Measurements from ENCODE around the gene TPM1. TPM values are rescaled to one million over a fixed set of nuclear protein-coding genes. Genes with fewer than 3 reads are reported as not detected.
A peak's percentile ranks its signal among the peaks of the same experiment; 100 is the strongest.

The TPM1 gene
- total and polyA plus RNA-seq, 3 donors from 2014 or later: 126 to 135 (median 126) TPM

DNA sequence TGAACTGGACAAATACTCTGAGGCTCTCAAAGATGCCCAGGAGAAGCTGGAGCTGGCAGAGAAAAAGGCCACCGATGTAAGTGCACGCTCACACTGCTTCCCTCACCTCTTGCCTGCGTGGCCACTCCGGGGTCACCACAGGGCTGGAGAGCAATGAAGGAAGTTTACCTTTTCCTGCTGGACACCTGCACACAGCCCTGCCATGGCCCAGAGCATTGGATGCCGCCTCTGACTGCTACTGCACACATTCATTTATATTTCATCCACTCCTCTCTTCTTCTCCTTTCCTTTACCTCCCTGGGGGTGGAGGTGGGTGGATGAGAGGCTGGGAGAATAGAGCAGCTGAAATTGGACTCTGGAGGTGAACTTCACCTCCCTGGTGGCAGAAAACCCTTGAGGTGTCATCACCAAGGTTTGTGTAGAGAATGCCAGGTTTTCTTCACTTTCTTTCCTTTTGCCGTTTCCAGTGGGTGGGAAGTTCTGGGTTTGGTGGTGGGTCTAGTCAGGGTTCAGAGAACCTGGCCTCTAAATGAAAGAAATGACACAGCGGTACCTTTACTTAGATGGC lies 1.6 kb downstream of the TPM1 start:
- Histone ChIP-seq H3K36me3 (ENCODE audit: low read depth, missing control alignments) (no peaks in the 10 kb centered on the region), H3K9me3 (no peaks in the 10 kb centered on the region), H3K4me3 (peak overlapping the region; percentile 56 to 71), H3K27me3 (no peaks in the 10 kb centered on the region), H3K4me1 (peaks cover 1% of the 10 kb centered on the region), H3K27ac (peak overlapping the region in 1 of 2 donors; percentile 85)
- no peak for TF ChIP-seq POLR2A (IDR thresholded peaks at IDR 0.05)
- TF ChIP-seq, protein P1, sequence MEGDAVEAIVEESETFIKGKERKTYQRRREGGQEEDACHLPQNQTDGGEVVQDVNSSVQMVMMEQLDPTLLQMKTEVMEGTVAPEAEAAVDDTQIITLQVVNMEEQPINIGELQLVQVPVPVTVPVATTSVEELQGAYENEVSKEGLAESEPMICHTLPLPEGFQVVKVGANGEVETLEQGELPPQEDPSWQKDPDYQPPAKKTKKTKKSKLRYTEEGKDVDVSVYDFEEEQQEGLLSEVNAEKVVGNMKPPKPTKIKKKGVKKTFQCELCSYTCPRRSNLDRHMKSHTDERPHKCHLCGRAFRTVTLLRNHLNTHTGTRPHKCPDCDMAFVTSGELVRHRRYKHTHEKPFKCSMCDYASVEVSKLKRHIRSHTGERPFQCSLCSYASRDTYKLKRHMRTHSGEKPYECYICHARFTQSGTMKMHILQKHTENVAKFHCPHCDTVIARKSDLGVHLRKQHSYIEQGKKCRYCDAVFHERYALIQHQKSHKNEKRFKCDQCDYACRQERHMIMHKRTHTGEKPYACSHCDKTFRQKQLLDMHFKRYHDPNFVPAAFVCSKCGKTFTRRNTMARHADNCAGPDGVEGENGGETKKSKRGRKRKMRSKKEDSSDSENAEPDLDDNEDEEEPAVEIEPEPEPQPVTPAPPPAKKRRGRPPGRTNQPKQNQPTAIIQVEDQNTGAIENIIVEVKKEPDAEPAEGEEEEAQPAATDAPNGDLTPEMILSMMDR (IDR thresholded peaks at IDR 0.05): no peak
- WGBS, 2 donors: 21 to 37% methylated on average over 7 of the region's 7 CpGs
- intact Hi-C loops (cut with DNase I; ENCODE audit: low total_unique reads): loop anchor here (10.0 kb wide), 2 partner anchors 51 to 259 kb away; no protein-coding TSS in a partner anchor
- DNase-seq: no peak

DNA sequence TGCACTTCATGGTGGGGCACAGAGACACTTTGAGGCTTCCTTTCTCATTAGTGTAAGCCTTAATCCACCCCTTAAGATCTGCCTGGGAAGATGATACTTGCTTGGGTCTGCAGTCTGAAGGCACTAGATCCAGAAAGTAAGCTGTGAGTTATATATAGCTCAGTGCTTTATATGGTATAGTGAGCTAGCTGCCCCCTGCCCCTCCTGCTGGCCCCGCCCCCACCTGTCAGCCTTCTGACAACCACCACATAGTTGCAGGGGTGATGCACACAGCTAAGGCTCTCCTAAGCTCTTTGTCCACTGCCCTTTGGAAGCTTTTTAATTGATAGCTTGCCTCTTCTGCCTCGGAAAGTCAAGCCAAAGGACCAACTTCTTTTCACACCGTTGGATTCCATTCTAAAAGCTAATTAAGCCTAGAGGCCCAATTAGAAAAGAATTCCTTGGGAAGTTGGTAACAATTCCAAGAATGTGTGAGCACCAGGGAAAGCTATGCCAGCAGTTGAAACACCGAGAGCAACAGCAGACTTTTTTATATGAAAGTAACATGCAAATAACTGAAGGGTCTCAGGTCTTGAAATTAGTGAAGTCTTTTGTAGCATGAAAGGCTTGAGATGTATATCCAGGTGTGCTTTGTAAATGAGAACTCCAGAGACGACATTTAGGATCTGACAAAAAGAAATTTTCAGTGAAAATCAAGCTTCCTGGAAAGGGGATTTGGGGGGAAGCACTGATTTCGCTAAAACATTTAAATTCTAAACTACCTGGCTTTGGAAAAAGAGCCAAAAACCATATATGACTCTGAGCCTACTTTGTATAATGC lies 2.3 kb downstream of the TPM1 start:
- Histone ChIP-seq H3K27me3 (no peaks in the 10 kb centered on the region), H3K36me3 (ENCODE audit: low read depth, missing control alignments) (no peaks in the 10 kb centered on the region), H3K9me3 (no peaks in the 10 kb centered on the region), H3K27ac (peak overlapping the region in 1 of 2 donors; percentile 85), H3K4me1 (peaks cover 8% of the 10 kb centered on the region), H3K4me3 (peak overlapping the region; percentile 56 to 71)
- TF ChIP-seq, protein P1 (IDR thresholded peaks at IDR 0.05): no peak
- no peak for TF ChIP-seq POLR2A (IDR thresholded peaks at IDR 0.05)
- intact Hi-C loops (cut with DNase I; ENCODE audit: low total_unique reads): loop anchor here (10.0 kb wide), 2 partner anchors 50 to 260 kb away; no protein-coding TSS in a partner anchor
- WGBS, 2 donors: 47 to 48% methylated on average over 6 of the region's 6 CpGs
- DNase-seq: no peak

DNA sequence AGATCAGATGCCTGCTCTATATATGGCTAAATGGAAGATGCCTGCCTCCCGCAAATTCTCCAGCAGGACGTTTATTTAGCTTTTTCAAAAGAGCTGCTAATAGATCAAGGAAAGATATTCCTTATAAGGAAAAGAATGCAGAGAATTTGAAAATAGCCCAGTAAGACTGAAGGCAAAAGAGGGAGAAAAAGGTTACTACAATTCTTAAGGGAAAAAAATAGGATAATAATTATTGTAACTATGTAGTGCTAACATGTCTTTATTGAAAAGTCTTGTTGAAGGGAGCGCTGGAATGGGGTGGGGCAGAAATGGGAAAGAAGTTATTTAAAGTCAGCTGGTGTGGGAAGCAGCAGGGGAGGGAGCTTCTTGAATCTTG lies 2.9 kb downstream of the TPM1 start:
- intact Hi-C loops (cut with DNase I; ENCODE audit: low total_unique reads): loop anchor here (10.0 kb wide), 2 partner anchors 49 to 261 kb away; no protein-coding TSS in a partner anchor
- 54% methylated on average over 3 of the region's 3 CpGs for WGBS, 2 donors
- Histone ChIP-seq H3K36me3 (ENCODE audit: low read depth, missing control alignments) (no peaks in the 10 kb centered on the region), H3K4me3 (peak overlapping the region; percentile 56 to 71), H3K4me1 (peaks cover 14% of the 10 kb centered on the region), H3K27me3 (no peaks in the 10 kb centered on the region), H3K9me3 (no peaks in the 10 kb centered on the region), H3K27ac (peak overlapping the region in 1 of 2 donors; percentile 85)
- no peak for DNase-seq
- no peak for TF ChIP-seq POLR2A (IDR thresholded peaks at IDR 0.05)
- TF ChIP-seq, protein P1 (IDR thresholded peaks at IDR 0.05): no peak

DNA sequence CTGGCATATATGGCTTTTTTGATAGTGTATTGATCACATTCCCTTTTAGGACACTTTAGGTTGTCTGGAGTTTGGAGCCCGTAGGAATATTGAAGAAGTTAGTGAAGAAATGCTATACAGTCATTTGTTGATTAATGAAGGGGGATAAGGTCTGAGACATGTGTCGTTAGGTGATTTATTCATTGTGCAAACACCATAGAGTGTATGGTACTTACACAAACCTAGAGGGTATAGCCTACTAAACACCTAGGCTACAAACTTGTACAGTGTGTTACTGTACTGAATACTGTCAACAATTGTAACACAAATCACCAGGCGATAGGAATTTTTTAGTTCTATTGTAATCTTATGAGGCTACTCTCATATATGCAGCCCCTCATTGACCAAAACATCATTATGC lies 3.3 kb downstream of the TPM1 start:
- intact Hi-C loops (cut with DNase I; ENCODE audit: low total_unique reads): loop anchor here (10.0 kb wide), 2 partner anchors 49 to 261 kb away; no protein-coding TSS in a partner anchor
- H3K4me1 ChIP-seq: peaks cover 17% of the 10 kb centered on the region
- 67 to 83% methylated on average over 3 of the region's 3 CpGs for WGBS, 2 donors
- H3K36me3 ChIP-seq (ENCODE audit: low read depth, missing control alignments): no peaks in the 10 kb centered on the region
- no peaks in the 10 kb centered on the region for H3K27me3 ChIP-seq
- peak overlapping the region in 1 of 2 donors; percentile 71 for H3K4me3 ChIP-seq
- H3K9me3 ChIP-seq: no peaks in the 10 kb centered on the region
- peak overlapping the region in 1 of 2 donors; percentile 16 for H3K27ac ChIP-seq
- no peak for TF ChIP-seq POLR2A (IDR thresholded peaks at IDR 0.05)
- TF ChIP-seq, protein P1 (IDR thresholded peaks at IDR 0.05): no peak
- DNase-seq: no peak
